Measurements from ENCODE around the gene TBC1D20.

DNA sequence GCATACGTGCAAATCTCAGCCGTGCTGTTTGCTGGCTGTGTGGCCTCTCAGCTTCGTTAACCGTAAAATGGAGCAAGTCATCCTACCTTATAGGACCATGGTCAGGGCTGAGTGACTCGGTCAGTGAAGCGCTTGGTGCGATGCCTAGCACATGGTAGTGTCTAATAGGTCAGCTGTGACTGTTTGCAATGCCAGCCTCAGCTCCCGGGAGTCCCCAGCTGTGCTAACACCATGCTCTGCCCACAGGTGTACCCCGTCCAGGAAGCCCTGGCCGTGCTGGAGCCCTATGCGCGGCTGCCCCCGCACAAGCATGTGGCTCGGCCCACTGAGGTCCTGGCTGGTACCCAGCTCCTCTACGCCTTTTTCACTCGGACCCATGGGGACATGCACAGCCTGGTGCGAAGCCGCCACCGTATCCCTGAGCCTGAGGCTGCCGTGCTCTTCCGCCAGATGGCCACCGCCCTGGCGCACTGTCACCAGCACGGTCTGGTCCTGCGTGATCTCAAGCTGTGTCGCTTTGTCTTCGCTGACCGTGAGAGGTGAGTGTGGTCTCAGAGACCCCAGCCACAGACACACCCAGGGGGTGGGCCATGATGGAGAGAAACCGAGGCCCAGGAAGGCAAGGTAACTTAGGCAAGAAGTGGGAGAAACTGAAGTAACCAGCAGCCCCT is 71.2 kb downstream of the TBC1D20 start:
- TF ChIP-seq, protein P1, sequence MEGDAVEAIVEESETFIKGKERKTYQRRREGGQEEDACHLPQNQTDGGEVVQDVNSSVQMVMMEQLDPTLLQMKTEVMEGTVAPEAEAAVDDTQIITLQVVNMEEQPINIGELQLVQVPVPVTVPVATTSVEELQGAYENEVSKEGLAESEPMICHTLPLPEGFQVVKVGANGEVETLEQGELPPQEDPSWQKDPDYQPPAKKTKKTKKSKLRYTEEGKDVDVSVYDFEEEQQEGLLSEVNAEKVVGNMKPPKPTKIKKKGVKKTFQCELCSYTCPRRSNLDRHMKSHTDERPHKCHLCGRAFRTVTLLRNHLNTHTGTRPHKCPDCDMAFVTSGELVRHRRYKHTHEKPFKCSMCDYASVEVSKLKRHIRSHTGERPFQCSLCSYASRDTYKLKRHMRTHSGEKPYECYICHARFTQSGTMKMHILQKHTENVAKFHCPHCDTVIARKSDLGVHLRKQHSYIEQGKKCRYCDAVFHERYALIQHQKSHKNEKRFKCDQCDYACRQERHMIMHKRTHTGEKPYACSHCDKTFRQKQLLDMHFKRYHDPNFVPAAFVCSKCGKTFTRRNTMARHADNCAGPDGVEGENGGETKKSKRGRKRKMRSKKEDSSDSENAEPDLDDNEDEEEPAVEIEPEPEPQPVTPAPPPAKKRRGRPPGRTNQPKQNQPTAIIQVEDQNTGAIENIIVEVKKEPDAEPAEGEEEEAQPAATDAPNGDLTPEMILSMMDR (conservative IDR thresholded peaks at IDR 0.05; ENCODE audit: low read depth in 2 of 2) = no peak
- TF ChIP-seq ETS1 (IDR thresholded peaks at IDR 0.05) (no peak), EZH2 (IDR thresholded peaks at IDR 0.05; ENCODE audit: low read depth, unreplicated experiment) (no peak), NANOG (IDR thresholded peaks at IDR 0.05; ENCODE audit: borderline replicate concordance) (no peak), ZNF331 (CRISPR knock-in tag; IDR thresholded peaks at IDR 0.05; ENCODE audit: low read depth) (no peak), JUNB (IDR thresholded peaks at IDR 0.05; ENCODE audit: unreplicated experiment) (no peak), EZH2phosphoT487 (IDR thresholded peaks at IDR 0.05; ENCODE audit: unreplicated experiment) (no peak), POLR2AphosphoS5 (IDR thresholded peaks at IDR 0.05; ENCODE audit: low read depth) (no peak)

Measured in GM23338 (cell line).